Naive thymus-derived CD8-positive, alpha-beta T cell (primary cell): ENCODE results near the gene CACNA1B. TPM values are rescaled to one million over a fixed set of nuclear protein-coding genes. Genes with fewer than 3 reads are reported as not detected.
"Not testable (repeated sequence)": the region's sequence is repeated elsewhere in the genome, so short reads cannot be mapped to it uniquely, and the experiment has no call there.

Experiments
- ATAC-seq, 2 donors: fragments of 150-1000 bp; cut with Tn5 transposase in 1 of 2; sonication (Bioruptor Pico), chemical (Tn5 transposase) in 1 of 2; 1 replicate in 1 of 2; 2 replicates in 1 of 2; pipeline ENCODE4 v1.10.0; 2021; ENCODE audit warnings: mild to moderate bottlenecking in 2 of 2, moderate library complexity in 2 of 2
- POLR2A ChIA-PET: fragments of 350-600 bp; sonication (Branson Sonifier 250); formaldehyde crosslinking; loops from one replicate; lab custom pipeline; 2021; ENCODE audit warnings: antibody characterized with exemption; lab: Charles Lee
- DNase-seq, 10 donors: peaks; one replicate each; pipeline versions ENCODE4 v3.0.0 to v3.0.0-alpha.2; 2020 to 2022
- H3K27ac Mint-ChIP-seq, 10 donors: one replicate each; pipeline ENCODE4 v1.8.0; 2020 to 2022; ENCODE audit warnings: mild to moderate bottlenecking in 10 of 10, mixed read lengths in 10 of 10, moderate library complexity in 4 of 10, inconsistent platforms in 1 of 10
- H3K27me3 Mint-ChIP-seq, 5 donors: one replicate each; pipeline ENCODE4 v1.8.0; 2021 to 2022; ENCODE audit warnings: mixed read lengths in 5 of 5
- H3K36me3 Mint-ChIP-seq, 3 donors: one replicate each; pipeline ENCODE4 v1.8.0; 2020 to 2022; ENCODE audit warnings: mixed read lengths in 3 of 3, mild to moderate bottlenecking in 2 of 3, inconsistent platforms in 1 of 3
- H3K4me1 Mint-ChIP-seq, 4 donors: one replicate each; pipeline ENCODE4 v1.8.0; 2021 to 2022; ENCODE audit warnings: mixed read lengths in 4 of 4
- H3K4me3 Mint-ChIP-seq, 10 donors: one replicate each; pipeline ENCODE4 v1.8.0; 2020 to 2022; ENCODE audit warnings: mild to moderate bottlenecking in 10 of 10, mixed read lengths in 10 of 10, moderate library complexity in 6 of 10, inconsistent platforms in 1 of 10
- H3K9me3 Mint-ChIP-seq, 9 donors: one replicate each; pipeline ENCODE4 v1.8.0; 2020 to 2022; ENCODE audit warnings: mixed read lengths in 9 of 9, mild to moderate bottlenecking in 3 of 9, inconsistent platforms in 1 of 9, moderate library complexity in 1 of 9
- polyA plus RNA-seq, 3 donors: library from polyadenylated mRNA; unstranded; fragments of 300-500 nt; fragmentation: Illumina TruSeq; gene quantifications; one replicate each; pipeline ENCODE4 v1.2.3, GENCODE V29; 2021
- total RNA-seq, 8 experiments: library from RNA in 2 of 8; stranded (reverse) in 2 of 8; gene quantifications; one replicate each; pipeline ENCODE4 v1.2.3 and lab custom pipeline; 2021 to 2026

The CACNA1B gene
- total and polyA plus RNA-seq, 5 experiments from 2014 or later, result not detected

- no peak for ATAC-seq
- Mint-ChIP-seq H3K9me3 (peaks cover 0 to 8% (median 0%) of the 10 kb centered on the region in 9 donors), H3K27me3 (peaks cover 19 to 51% (median 34%) of the 10 kb centered on the region in 5 donors), H3K4me3 (no peak overlapping the region), H3K36me3 (no peaks in the 10 kb centered on the region), H3K4me1 (peaks cover 0 to 3% (median 0%) of the 10 kb centered on the region in 4 donors), H3K27ac (no peak overlapping the region)
- POLR2A ChIA-PET, result no interaction called here
- DNase-seq, result no peak
These were observed 201.3 kb downstream of the CACNA1B start for GRCh38 chr9:138078846-138079245.

GRCh38 chr9:138080979-138081378, 203.4 kb downstream of the CACNA1B start:
- no peak for DNase-seq
- H3K4me1 Mint-ChIP-seq, result peaks cover 0 to 3% (median 0%) of the 10 kb centered on the region in 4 donors
- ATAC-seq, result no peak
- POLR2A ChIA-PET, result no interaction called here
- H3K36me3 Mint-ChIP-seq, result peaks cover 6 to 12% (median 12%) of the 10 kb centered on the region in 3 donors
- H3K4me3 Mint-ChIP-seq, result no peak overlapping the region
- H3K27me3 Mint-ChIP-seq, result peaks cover 20 to 51% (median 34%) of the 10 kb centered on the region in 5 donors
- peaks cover 2 to 24% (median 14%) of the 10 kb centered on the region in 9 donors for H3K9me3 Mint-ChIP-seq
- H3K27ac Mint-ChIP-seq, result peak overlapping the region in 1 of 10 donors; percentile 55

- Mint-ChIP-seq H3K4me3 (no peak overlapping the region), H3K9me3 (peaks cover 2 to 35% (median 20%) of the 10 kb centered on the region in 9 donors), H3K27me3 (peaks cover 19 to 46% (median 37%) of the 10 kb centered on the region in 5 donors), H3K4me1 (peaks cover 0 to 2% (median 0%) of the 10 kb centered on the region in 4 donors), H3K36me3 (peaks cover 6 to 19% (median 17%) of the 10 kb centered on the region in 3 donors), H3K27ac (no peak overlapping the region)
- DNase-seq, result peak in 2 of 10 donors; percentile 10 to 32
- ATAC-seq, result no peak
- POLR2A ChIA-PET, result no interaction called here
These were observed 205.5 kb downstream of the CACNA1B start for GRCh38 chr9:138082918-138083636.

- Mint-ChIP-seq H3K27me3 (peaks cover 15 to 38% (median 30%) of the 10 kb centered on the region in 5 donors), H3K4me1 (no peaks in the 10 kb centered on the region), H3K27ac (no peak overlapping the region), H3K9me3 (peaks cover 2 to 35% (median 20%) of the 10 kb centered on the region in 9 donors), H3K36me3 (peaks cover 6 to 19% (median 17%) of the 10 kb centered on the region in 3 donors), H3K4me3 (no peak overlapping the region)
- POLR2A ChIA-PET, result no interaction called here
- DNase-seq (peak in 1 of 10 donors; percentile 24), ATAC-seq (no peak)
These were observed 206.3 kb downstream of the CACNA1B start for GRCh38 chr9:138083873-138084272.

GRCh38 chr9:138085568-138085967, 208.0 kb downstream of the CACNA1B start:
- DNase-seq (no peak), ATAC-seq (no peak)
- Mint-ChIP-seq H3K27me3 (peaks cover 7 to 21% (median 18%) of the 10 kb centered on the region in 5 donors), H3K27ac (no peak overlapping the region), H3K9me3 (peaks cover 2 to 35% (median 20%) of the 10 kb centered on the region in 9 donors), H3K4me3 (no peak overlapping the region), H3K4me1 (no peaks in the 10 kb centered on the region), H3K36me3 (peaks cover 6 to 19% (median 17%) of the 10 kb centered on the region in 3 donors)
- POLR2A ChIA-PET, result no interaction called here

GRCh38 chr9:138092057-138092456, 214.5 kb downstream of the CACNA1B start:
- ATAC-seq, H3K4me1 Mint-ChIP-seq, H3K9me3 Mint-ChIP-seq, POLR2A ChIA-PET, H3K4me3 Mint-ChIP-seq, H3K27me3 Mint-ChIP-seq, H3K27ac Mint-ChIP-seq, H3K36me3 Mint-ChIP-seq: not testable (repeated sequence)
- DNase-seq, result peak in 1 of 10 donors; percentile 11

- ATAC-seq, result no peak
- no peak for DNase-seq
- H3K4me3 Mint-ChIP-seq, result no peak overlapping the region
- H3K4me1 Mint-ChIP-seq, result no peaks in the 10 kb centered on the region
- POLR2A ChIA-PET, result no interaction called here
- H3K27me3 Mint-ChIP-seq, result no peaks in the 10 kb centered on the region
- H3K36me3 Mint-ChIP-seq, result no peaks in the 10 kb centered on the region
- H3K9me3 Mint-ChIP-seq, result no peaks in the 10 kb centered on the region
- H3K27ac Mint-ChIP-seq, result no peak overlapping the region
These were observed 216.4 kb downstream of the CACNA1B start for GRCh38 chr9:138094028-138094427.

- no peaks in the 10 kb centered on the region for H3K36me3 Mint-ChIP-seq
- DNase-seq, result peak in 1 of 10 donors; percentile 7
- H3K27ac Mint-ChIP-seq, result no peak overlapping the region
- POLR2A ChIA-PET, result no interaction called here
- H3K27me3 Mint-ChIP-seq, result no peaks in the 10 kb centered on the region
- ATAC-seq, result no peak
- no peaks in the 10 kb centered on the region for H3K4me1 Mint-ChIP-seq
- H3K9me3 Mint-ChIP-seq, result no peaks in the 10 kb centered on the region
- H3K4me3 Mint-ChIP-seq, result no peak overlapping the region
These were observed 218.4 kb downstream of the CACNA1B start for GRCh38 chr9:138095813-138096518.

GRCh38 chr9:138096519-138096845, 218.9 kb downstream of the CACNA1B start:
- no peak overlapping the region for H3K4me3 Mint-ChIP-seq
- H3K4me1 Mint-ChIP-seq, result no peaks in the 10 kb centered on the region
- no peaks in the 10 kb centered on the region for H3K36me3 Mint-ChIP-seq
- no peak overlapping the region for H3K27ac Mint-ChIP-seq
- H3K27me3 Mint-ChIP-seq, result no peaks in the 10 kb centered on the region
- no peaks in the 10 kb centered on the region for H3K9me3 Mint-ChIP-seq
- POLR2A ChIA-PET, result no interaction called here
- ATAC-seq (no peak), DNase-seq (peak in 1 of 10 donors; percentile 10)

- Mint-ChIP-seq H3K27me3 (no peaks in the 10 kb centered on the region), H3K36me3 (no peaks in the 10 kb centered on the region), H3K9me3 (no peaks in the 10 kb centered on the region), H3K4me3 (no peak overlapping the region), H3K4me1 (no peaks in the 10 kb centered on the region), H3K27ac (no peak overlapping the region)
- ATAC-seq (no peak), DNase-seq (peak in 1 of 10 donors; percentile 10)
- POLR2A ChIA-PET, result no interaction called here
These were observed 220.0 kb downstream of the CACNA1B start for GRCh38 chr9:138097501-138097991.

GRCh38 chr9:138098116-138098907, 220.7 kb downstream of the CACNA1B start:
- no peaks in the 10 kb centered on the region for H3K4me1 Mint-ChIP-seq
- no peak overlapping the region for H3K4me3 Mint-ChIP-seq
- no peaks in the 10 kb centered on the region for H3K27me3 Mint-ChIP-seq
- no peaks in the 10 kb centered on the region for H3K36me3 Mint-ChIP-seq
- no peak overlapping the region for H3K27ac Mint-ChIP-seq
- DNase-seq (peak in 1 of 10 donors; percentile 8), ATAC-seq (no peak)
- no peaks in the 10 kb centered on the region for H3K9me3 Mint-ChIP-seq
- POLR2A ChIA-PET, result no interaction called here

GRCh38 chr9:138098908-138099791, 221.6 kb downstream of the CACNA1B start:
- H3K4me1 Mint-ChIP-seq, result no peaks in the 10 kb centered on the region
- no peak overlapping the region for H3K27ac Mint-ChIP-seq
- H3K4me3 Mint-ChIP-seq, result no peak overlapping the region
- no peaks in the 10 kb centered on the region for H3K9me3 Mint-ChIP-seq
- DNase-seq (no peak), ATAC-seq (no peak)
- POLR2A ChIA-PET, result no interaction called here
- H3K36me3 Mint-ChIP-seq, result no peaks in the 10 kb centered on the region
- peaks cover 0 to under 1% (median 0%) of the 10 kb centered on the region in 5 donors for H3K27me3 Mint-ChIP-seq
